Thyroid gland (tissue), 4 donors: Measurements from ENCODE around the gene TNRC18.

Experiments
- POLR2A ChIP-seq, 2 donors: fragments of 450-650 bp; IDR thresholded peaks; one replicate each; pipeline ENCODE4 v1.6.1; 2017; ENCODE audit warnings: antibody characterized with exemption in 2 of 2, mild to moderate bottlenecking in 2 of 2, moderate library complexity in 1 of 2
- TF ChIP-seq, protein P1 (sequence below), 6 experiments: fragments of 200-600 bp in 3 of 6; fragments of 450-650 bp in 3 of 6; sonication (generic) in 3 of 6; IDR thresholded peaks; one replicate each; pipeline ENCODE4 v1.5.1; 2016 to 2019; ENCODE audit warnings: antibody characterized with exemption in 6 of 6, mild to moderate bottlenecking in 2 of 6, inconsistent platforms in 1 of 6, moderate library complexity in 1 of 6

DNA sequence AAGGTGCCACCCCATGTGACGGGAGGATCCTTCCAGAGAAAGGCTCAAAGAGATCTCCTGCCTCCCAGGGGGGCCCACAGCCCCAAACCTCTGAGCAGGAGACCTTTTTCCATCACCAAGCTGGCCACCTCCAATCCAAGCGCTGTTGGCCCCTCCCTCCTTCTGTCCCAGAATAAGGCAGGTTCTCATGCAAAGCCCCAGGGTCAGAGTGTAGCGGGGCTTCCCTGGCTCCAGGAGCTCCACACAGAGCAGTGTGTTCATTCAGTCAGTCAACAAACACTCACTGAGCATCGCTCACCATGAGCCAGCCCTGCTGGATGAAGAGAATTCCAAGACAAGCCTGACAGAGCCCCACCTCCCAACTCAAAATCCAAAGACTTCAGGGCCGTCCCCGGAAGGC is 39.0 kb downstream of the TNRC18 start:
- TF ChIP-seq POLR2A (IDR thresholded peaks at IDR 0.05): no peak
- TF ChIP-seq, protein P1, sequence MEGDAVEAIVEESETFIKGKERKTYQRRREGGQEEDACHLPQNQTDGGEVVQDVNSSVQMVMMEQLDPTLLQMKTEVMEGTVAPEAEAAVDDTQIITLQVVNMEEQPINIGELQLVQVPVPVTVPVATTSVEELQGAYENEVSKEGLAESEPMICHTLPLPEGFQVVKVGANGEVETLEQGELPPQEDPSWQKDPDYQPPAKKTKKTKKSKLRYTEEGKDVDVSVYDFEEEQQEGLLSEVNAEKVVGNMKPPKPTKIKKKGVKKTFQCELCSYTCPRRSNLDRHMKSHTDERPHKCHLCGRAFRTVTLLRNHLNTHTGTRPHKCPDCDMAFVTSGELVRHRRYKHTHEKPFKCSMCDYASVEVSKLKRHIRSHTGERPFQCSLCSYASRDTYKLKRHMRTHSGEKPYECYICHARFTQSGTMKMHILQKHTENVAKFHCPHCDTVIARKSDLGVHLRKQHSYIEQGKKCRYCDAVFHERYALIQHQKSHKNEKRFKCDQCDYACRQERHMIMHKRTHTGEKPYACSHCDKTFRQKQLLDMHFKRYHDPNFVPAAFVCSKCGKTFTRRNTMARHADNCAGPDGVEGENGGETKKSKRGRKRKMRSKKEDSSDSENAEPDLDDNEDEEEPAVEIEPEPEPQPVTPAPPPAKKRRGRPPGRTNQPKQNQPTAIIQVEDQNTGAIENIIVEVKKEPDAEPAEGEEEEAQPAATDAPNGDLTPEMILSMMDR (IDR thresholded peaks at IDR 0.05): no peak
